ENCODE results near the gene LNP1.

The LNP1 gene

GRCh38 chr3:100483529-100483928 is 82.2 kb downstream of the LNP1 start:
- DNase-seq, result no peak

DNA sequence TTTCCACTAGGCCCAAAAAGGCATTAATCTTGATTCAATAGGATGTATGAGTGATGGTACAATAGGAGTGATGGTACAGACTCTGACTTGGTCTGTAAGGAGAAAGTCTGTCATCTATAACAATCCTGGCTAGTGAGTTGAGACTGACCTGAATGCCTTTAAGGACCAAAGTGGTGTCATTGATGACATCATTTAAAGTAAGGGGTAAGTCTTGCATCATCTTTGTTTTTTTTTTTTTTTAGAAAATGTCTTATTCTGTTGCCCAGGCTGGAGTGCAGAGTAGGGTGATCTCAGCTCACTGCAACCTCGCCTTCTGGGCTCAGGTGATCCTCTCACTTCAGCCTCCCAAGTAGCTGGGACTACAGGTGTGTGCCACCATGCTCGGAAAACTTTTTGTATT is 85.5 kb downstream of the LNP1 start:
- DNase-seq, result no peak

DNA sequence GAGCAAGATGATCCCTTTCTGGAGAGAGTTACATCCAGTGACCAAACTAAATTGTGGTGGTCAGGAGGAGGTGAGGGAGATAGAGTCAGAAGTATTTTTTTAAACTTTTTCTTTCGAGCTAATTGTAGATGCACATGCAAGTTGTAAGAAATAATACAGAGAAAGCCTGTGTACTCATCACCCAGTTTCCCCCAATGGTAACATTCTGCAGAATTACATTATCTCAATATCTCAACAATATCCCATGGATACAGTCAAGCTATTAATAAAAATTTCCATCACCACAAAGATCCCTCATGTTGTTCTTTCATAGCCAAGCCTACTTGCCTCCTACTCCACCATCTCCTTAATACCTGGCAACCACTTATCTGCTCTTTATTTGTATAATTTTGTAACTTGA is 87.8 kb downstream of the LNP1 start:
- no peak for DNase-seq

DNA sequence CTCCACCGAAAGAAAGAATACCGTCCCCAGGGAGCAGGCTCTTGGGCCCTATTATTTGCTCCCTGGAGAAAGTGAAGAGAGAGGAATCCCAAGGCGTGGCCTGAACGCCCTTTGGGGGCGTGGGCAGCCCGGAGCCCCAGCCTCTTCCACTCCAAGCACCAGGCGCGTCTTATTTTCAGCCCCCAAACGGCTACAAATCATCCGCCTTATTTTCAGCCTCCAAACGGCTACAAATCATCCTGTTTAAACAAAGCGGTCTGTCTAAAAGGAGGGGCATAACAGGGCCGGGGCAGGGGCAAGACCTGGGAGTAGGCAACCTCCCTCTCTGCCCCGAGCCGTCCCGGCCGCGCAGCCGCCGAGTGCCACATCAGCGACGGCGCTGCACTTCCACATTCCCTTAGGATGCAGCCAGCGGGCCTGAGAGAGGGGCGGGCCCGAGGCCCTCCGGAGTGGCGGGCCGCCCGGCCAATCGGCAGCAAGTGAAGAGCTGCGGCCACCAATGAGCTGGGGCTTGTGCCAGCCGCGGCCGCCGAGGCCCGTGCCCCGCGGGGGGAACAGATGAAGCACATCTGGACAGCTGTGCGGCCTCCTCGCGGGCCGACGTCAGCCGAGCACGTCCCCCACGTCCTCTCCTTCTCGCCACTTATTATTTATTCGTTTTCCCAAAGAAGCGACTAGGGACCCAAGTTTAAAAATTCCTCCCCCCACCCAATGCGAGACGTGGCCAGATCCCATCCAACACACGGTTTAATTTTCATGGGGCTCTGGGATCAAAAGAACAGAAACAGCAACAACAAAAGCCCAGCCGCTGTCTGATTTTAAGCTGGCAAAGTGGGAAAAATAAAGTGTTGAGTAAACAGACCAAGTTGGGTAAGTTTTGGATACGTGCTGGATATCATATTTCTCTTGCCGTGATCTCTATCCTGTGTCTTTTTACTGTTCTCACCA is 91.0 kb downstream of the LNP1 start, which contains the start of gene TMEM45A:
Gene TMEM45A (plus strand): TSS at position 561 of the 948 bp plus-strand sequence. CDS start 62,593 bp downstream, outside the sequence.
- no peak for DNase-seq

DNA sequence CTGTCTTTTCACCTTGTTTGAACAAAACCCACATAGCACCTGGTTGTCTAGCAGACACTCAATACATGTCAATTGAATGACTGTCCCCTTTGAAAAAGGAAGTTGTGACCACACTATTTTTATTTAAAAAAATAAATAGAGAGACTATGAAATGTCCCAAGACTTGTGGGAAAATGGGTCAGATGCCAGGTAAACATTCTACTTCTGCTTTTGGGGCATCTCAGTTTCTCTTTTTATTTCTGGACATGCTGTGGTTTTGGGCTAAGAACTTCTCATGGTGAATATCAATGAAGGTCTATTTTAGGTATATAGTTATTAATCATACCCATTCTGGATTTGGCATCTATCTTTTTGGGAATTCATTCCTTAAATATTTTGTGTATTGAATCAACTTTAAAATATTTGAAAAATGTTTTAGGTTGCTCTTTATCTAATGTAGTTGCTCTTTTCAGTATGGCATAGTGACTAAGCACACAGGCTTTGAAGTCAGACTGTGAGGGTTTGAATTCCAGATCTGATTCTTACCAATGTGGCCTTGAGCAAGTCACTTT is 95.4 kb downstream of the LNP1 start:
- DNase-seq, result no peak

GRCh38 chr3:100499651-100500050 is 98.3 kb downstream of the LNP1 start:
- no peak for DNase-seq

DNA sequence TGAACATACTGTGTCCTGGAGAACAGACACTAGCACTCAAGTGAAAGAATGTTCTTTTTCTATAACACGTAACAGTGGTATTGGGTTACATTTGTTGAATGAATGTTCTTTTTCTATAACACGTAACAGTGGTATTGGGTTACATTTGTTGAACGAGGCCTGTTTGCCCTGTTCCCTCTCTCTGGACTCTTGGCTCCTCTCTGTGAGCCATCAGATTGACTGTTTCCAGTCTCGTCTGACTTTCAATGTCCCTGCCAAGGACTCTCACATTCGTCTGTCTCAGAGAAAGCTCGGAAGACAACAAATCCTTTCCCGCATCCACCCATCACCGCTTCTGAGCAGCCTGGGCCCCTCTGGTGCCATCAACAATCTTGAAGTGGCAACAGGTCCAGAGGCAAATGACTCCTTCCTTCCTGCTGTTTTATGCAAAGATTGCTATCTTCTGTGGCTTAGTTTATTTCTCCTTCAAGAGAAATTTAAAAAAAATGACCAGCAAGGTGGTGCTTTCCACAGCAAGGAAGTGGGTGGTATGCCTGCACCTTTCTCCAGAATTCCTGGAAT is 99.1 kb downstream of the LNP1 start:
- DNase-seq, result no peak

GRCh38 chr3:100503448-100503847 is 102.1 kb downstream of the LNP1 start:
- DNase-seq, result no peak
